H1 (cell line): ENCODE data around the gene PRRX2. TPM values are rescaled to one million over a fixed set of nuclear protein-coding genes. Genes with fewer than 3 reads are reported as not detected.

Experiments
- CTCF ChIA-PET: fragments of 300-600 bp; sonication (Branson Sonifier 250); formaldehyde crosslinking; loops from one replicate; lab custom pipeline; 2021; ENCODE audit not compliant: partially characterized antibody; lab: Charles Lee
- POLR2A ChIA-PET: fragments of 300-600 bp; sonication (Branson Sonifier 250); formaldehyde crosslinking; loops from one replicate; lab custom pipeline; 2021; ENCODE audit warnings: inconsistent platforms; ENCODE audit not compliant: partially characterized antibody; lab: Charles Lee
- DNase-seq, 2 experiments: peaks; one replicate each; pipeline versions ENCODE4 v3.0.0 to v3.0.0-alpha.2; 2010 to 2022; ENCODE audit warnings: low spot score in 2 of 2, low read depth in 1 of 2, mixed read lengths in 1 of 2
- FAIRE-seq: peaks from 2 replicates; lab custom pipeline; 2011; peaks lifted over from hg19 to GRCh38; lab: Jason Lieb, UNC
- H2AFZ ChIP-seq: 2 replicates; pipeline ENCODE4 v1.8.1; 2012; ENCODE audit warnings: low read length, inconsistent platforms
- H2AK5ac ChIP-seq: 2 replicates; pipeline ENCODE4 v1.6.1; 2013; ENCODE audit warnings: low read depth, low read length
- H2BK120ac ChIP-seq: replicated peaks from 2 replicates; pipeline ENCODE3; 2013; ENCODE audit warnings: low read depth, low read length, inconsistent platforms
- H2BK12ac ChIP-seq: 2 replicates; pipeline ENCODE4 v1.6.1; 2013; ENCODE audit warnings: low read depth, low read length
- H2BK15ac ChIP-seq: 2 replicates; pipeline ENCODE4 v1.6.1; 2013; ENCODE audit warnings: low read length
- H2BK20ac ChIP-seq: 2 replicates; pipeline ENCODE4 v1.6.1; 2013; ENCODE audit warnings: low read length
- H2BK5ac ChIP-seq: 2 replicates; pipeline ENCODE4 v1.6.1; 2013; ENCODE audit warnings: low read depth, low read length
- H3K14ac ChIP-seq: 2 replicates; pipeline ENCODE4 v1.6.1; 2013; ENCODE audit warnings: inconsistent platforms; ENCODE audit not compliant: insufficient read length
- H3K18ac ChIP-seq: 2 replicates; pipeline ENCODE4 v1.6.1; 2013; ENCODE audit warnings: low read length; ENCODE audit errors: extremely low read depth
- H3K23ac ChIP-seq: 2 replicates; pipeline ENCODE4 v1.6.1; 2013; ENCODE audit warnings: inconsistent platforms; ENCODE audit not compliant: insufficient read length
- H3K23me2 ChIP-seq: 2 replicates; pipeline ENCODE4 v1.6.1; 2013; ENCODE audit warnings: low read depth, low read length
- H3K27ac ChIP-seq: 2 replicates; pipeline ENCODE4 v1.6.1; 2011; ENCODE audit warnings: low read depth, low read length, inconsistent platforms
- H3K27me3 ChIP-seq, 4 experiments: replicated peaks in 1 of 4; 1 replicate in 1 of 4; 2 replicates in 3 of 4; pipeline versions ENCODE4 v1.6.1 to v1.8.1; 2011 to 2013; ENCODE audit warnings: low read length in 3 of 4, mild to moderate bottlenecking in 3 of 4, inconsistent platforms in 2 of 4, mixed read lengths in 2 of 4, moderate library complexity in 1 of 4; ENCODE audit not compliant: control insufficient read depth in 3 of 4, insufficient read depth in 3 of 4; ENCODE audit errors: extremely low read depth in 1 of 4
- H3K36me3 ChIP-seq, 4 experiments: 2 replicates each; pipeline versions ENCODE4 v1.6.1 to v1.8.1; 2011 to 2013; ENCODE audit warnings: mild to moderate bottlenecking in 4 of 4, low read length in 3 of 4, moderate library complexity in 2 of 4, control low read depth in 1 of 4, inconsistent platforms in 1 of 4; ENCODE audit not compliant: insufficient read depth in 4 of 4, control insufficient read depth in 2 of 4
- H3K4ac ChIP-seq: replicated peaks from 2 replicates; pipeline ENCODE3; 2013; ENCODE audit warnings: low read length, low read depth, mixed read lengths, inconsistent platforms; ENCODE audit not compliant: insufficient read length
- H3K4me1 ChIP-seq, 4 experiments: replicated peaks in 1 of 4; 1 replicate in 1 of 4; 2 replicates in 3 of 4; pipeline versions ENCODE4 v1.6.1 to v1.8.1; 2011 to 2013; ENCODE audit warnings: low read length in 3 of 4, inconsistent platforms in 2 of 4, mixed read lengths in 1 of 4; ENCODE audit not compliant: insufficient read depth in 4 of 4, control insufficient read depth in 3 of 4
- H3K4me2 ChIP-seq, 2 experiments: 2 replicates each; pipeline versions ENCODE4 v1.6.1 to v1.8.1; 2011 to 2013; ENCODE audit warnings: low read depth in 2 of 2, low read length in 2 of 2, control low read depth in 1 of 2, inconsistent platforms in 1 of 2, mild to moderate bottlenecking in 1 of 2; ENCODE audit not compliant: insufficient read depth in 1 of 2
- H3K4me3 ChIP-seq, 4 experiments: fragments of 200-600, 300-600 bp in 1 of 4; sonication (generic), shearing (Covaris generic), sonication (Bioruptor Twin) in 1 of 4; 2 replicates each; pipeline versions ENCODE4 v1.5.1 to v1.8.1; 2011 to 2016; ENCODE audit warnings: low read length in 4 of 4, low read depth in 3 of 4, control low read depth in 2 of 4, inconsistent platforms in 2 of 4, mild to moderate bottlenecking in 2 of 4, mixed read lengths in 1 of 4, moderate library complexity in 1 of 4; ENCODE audit not compliant: insufficient read depth in 2 of 4; ENCODE audit errors: extremely low read depth in 1 of 4
- H3K56ac ChIP-seq: replicated peaks from 2 replicates; pipeline ENCODE3; 2013; ENCODE audit warnings: low read depth, mild to moderate bottlenecking, mixed read lengths, low read length, inconsistent platforms; ENCODE audit not compliant: insufficient read length
- H3K79me1 ChIP-seq: 2 replicates; pipeline ENCODE4 v1.6.1; 2013; ENCODE audit warnings: low read depth, low read length, control low read depth
- H3K79me2 ChIP-seq, 2 experiments: 2 replicates each; pipeline versions ENCODE4 v1.6.1 to v1.8.1; 2012 to 2013; ENCODE audit warnings: low read length in 2 of 2, mild to moderate bottlenecking in 2 of 2, inconsistent platforms in 1 of 2; ENCODE audit not compliant: insufficient read depth in 2 of 2, control insufficient read depth in 1 of 2
- H3K9ac ChIP-seq, 4 experiments: replicated peaks in 1 of 4; 1 replicate in 1 of 4; 2 replicates in 3 of 4; pipeline versions ENCODE4 v1.6.1 to v1.8.1; 2011 to 2013; ENCODE audit warnings: low read depth in 3 of 4, low read length in 3 of 4, control low read depth in 2 of 4, mild to moderate bottlenecking in 2 of 4, moderate library complexity in 2 of 4, inconsistent platforms in 1 of 4; ENCODE audit errors: extremely low read depth in 1 of 4
- H3K9me3 ChIP-seq, 2 experiments: 2 replicates each; pipeline versions ENCODE4 v1.6.1 to v1.8.1; 2012 to 2013; ENCODE audit warnings: mild to moderate bottlenecking in 2 of 2, moderate library complexity in 2 of 2, control low read depth in 1 of 2, inconsistent platforms in 1 of 2, low read depth in 1 of 2, low read length in 1 of 2, mixed read lengths in 1 of 2; ENCODE audit not compliant: insufficient read depth in 2 of 2
- H4K20me1 ChIP-seq, 2 experiments: replicated peaks in 1 of 2; 2 replicates each; pipeline versions ENCODE3 to v1.8.1; 2011 to 2013; ENCODE audit warnings: inconsistent platforms in 2 of 2, low read length in 2 of 2, mild to moderate bottlenecking in 1 of 2; ENCODE audit not compliant: insufficient read depth in 2 of 2, control insufficient read depth in 1 of 2
- H4K5ac ChIP-seq: 2 replicates; pipeline ENCODE4 v1.6.1; 2013; ENCODE audit warnings: low read length, low read depth, mixed read lengths, inconsistent platforms; ENCODE audit not compliant: insufficient read length
- H4K8ac ChIP-seq: 2 replicates; pipeline ENCODE4 v1.8.0; 2013; ENCODE audit warnings: mild to moderate bottlenecking, moderate library complexity, low read length, inconsistent platforms; ENCODE audit not compliant: insufficient read depth; ENCODE audit errors: extremely low read depth
- H4K91ac ChIP-seq: replicated peaks from 2 replicates; pipeline ENCODE3; 2013; ENCODE audit warnings: low read length, mixed read lengths, inconsistent platforms; ENCODE audit not compliant: insufficient read length
- CBX8 ChIP-seq: fragments of 300-800, 300-1000 bp; sonication (generic); IDR thresholded peaks from 2 replicates; pipeline ENCODE4 v1.7.1; 2016; ENCODE audit warnings: low read depth, low read length, borderline replicate concordance
- CHD2 ChIP-seq: IDR thresholded peaks from 2 replicates; pipeline ENCODE4 v1.6.1; 2012; ENCODE audit warnings: low read length, improper control_type of control experiment
- CREB1 ChIP-seq: IDR thresholded peaks from 2 replicates; pipeline ENCODE4 v1.6.1; 2012; ENCODE audit warnings: inconsistent platforms
- FOSL1 ChIP-seq: IDR thresholded peaks from 2 replicates; pipeline ENCODE4 v1.6.1; 2011; ENCODE audit warnings: mild to moderate bottlenecking, low read depth, low read length, moderate library complexity; ENCODE audit not compliant: insufficient read depth
- GABPA ChIP-seq: IDR thresholded peaks from 2 replicates; pipeline ENCODE4 v1.6.1; 2011; ENCODE audit warnings: mild to moderate bottlenecking, low read length, moderate library complexity, borderline replicate concordance; ENCODE audit not compliant: insufficient read depth
- NANOG ChIP-seq: IDR thresholded peaks from 2 replicates; pipeline ENCODE4 v1.6.1; 2011; ENCODE audit warnings: low read length, low read depth, mild to moderate bottlenecking, inconsistent platforms; ENCODE audit not compliant: insufficient read depth, poor library complexity, severe bottlenecking
- POU5F1 ChIP-seq: IDR thresholded peaks from 2 replicates; pipeline ENCODE4 v1.6.1; 2011; ENCODE audit warnings: low read depth, mild to moderate bottlenecking, low read length, moderate library complexity
- RXRA ChIP-seq: IDR thresholded peaks from 2 replicates; pipeline ENCODE4 v1.6.1; 2011; ENCODE audit warnings: low read depth, mild to moderate bottlenecking, low read length, moderate library complexity; ENCODE audit not compliant: insufficient read depth
- SIX5 ChIP-seq: IDR thresholded peaks from 2 replicates; pipeline ENCODE4 v1.6.1; 2011; ENCODE audit warnings: mild to moderate bottlenecking, low read depth, low read length
- SP1 ChIP-seq: IDR thresholded peaks from 2 replicates; pipeline ENCODE4 v1.6.1; 2011; ENCODE audit warnings: low read depth, low read length
- SP4 ChIP-seq: IDR thresholded peaks from 2 replicates; pipeline ENCODE4 v1.6.1; 2012; ENCODE audit warnings: low read length, inconsistent platforms
- SRF ChIP-seq: IDR thresholded peaks from 2 replicates; pipeline ENCODE4 v1.6.1; 2011; ENCODE audit warnings: mild to moderate bottlenecking, low read depth, low read length, moderate library complexity
- SUZ12 ChIP-seq: fragments of 200-600 bp; sonication (generic); IDR thresholded peaks from 2 replicates; pipeline ENCODE4 v1.6.1; 2012; ENCODE audit warnings: mild to moderate bottlenecking, inconsistent platforms, low read length, moderate library complexity, mixed read lengths
- WGBS, 2 experiments: shearing (Covaris generic) in 1 of 2; methylation state at CpG; one replicate each; pipeline versions ENCODE4 v1.1.6 to v1.1.7; 2013 to 2015; ENCODE audit warnings: low lambda C conversion rate in 2 of 2, mixed read lengths in 2 of 2, inconsistent platforms in 1 of 2, low coverage in 1 of 2, missing lambda C conversion rate in 1 of 2; ENCODE audit not compliant: insufficient replicate concordance in 2 of 2, insufficient coverage in 1 of 2, insufficient read length in 1 of 2; ENCODE audit errors: extremely low coverage in 1 of 2, missing lambda C conversion rate in 1 of 2; 5-methylcytosine and 5-hydroxymethylcytosine counted together
- polyA plus RNA-seq, 7 experiments: library from polyadenylated mRNA; depleted of rRNA in 3 of 7; stranded (reverse) in 5 of 7; unstranded in 2 of 7; fragments of >200 nt in 5 of 7; fragments of 200-250 nt in 2 of 7; gene quantifications; 1 replicate in 5 of 7; 2 replicates in 1 of 7; 4 replicates in 1 of 7; pipeline versions ENCODE4 v1.2.1 to v1.2.3, GENCODE V29; 2011 to 2013; ENCODE audit warnings: missing spikeins in 2 of 7, mixed read lengths in 2 of 7
- total RNA-seq: library from RNA; stranded (reverse); fragmentation: NEBNext Ultra II Directional; extraction: Animal tissue kit (Norgen Biotek cat#: 25700); gene quantifications from 2 replicates; pipeline ENCODE4 v1.2.1, GENCODE V29; 2021
- TF ChIP-seq, protein P1 (sequence below): IDR thresholded peaks from 2 replicates; pipeline ENCODE4 v1.6.1; 2011; ENCODE audit warnings: low read depth, mild to moderate bottlenecking, low read length; ENCODE audit not compliant: insufficient read depth
- TF ChIP-seq, protein P2 (sequence below): IDR thresholded peaks from 2 replicates; pipeline ENCODE4 v1.6.1; 2012; ENCODE audit warnings: inconsistent platforms

Gene PRRX2
- total and polyA plus RNA-seq, 2 of the 8 experiments (the other 6 are each of a cell fraction or from before 2014, with no cell fraction given), result 5.8 to 9.2 TPM

DNA sequence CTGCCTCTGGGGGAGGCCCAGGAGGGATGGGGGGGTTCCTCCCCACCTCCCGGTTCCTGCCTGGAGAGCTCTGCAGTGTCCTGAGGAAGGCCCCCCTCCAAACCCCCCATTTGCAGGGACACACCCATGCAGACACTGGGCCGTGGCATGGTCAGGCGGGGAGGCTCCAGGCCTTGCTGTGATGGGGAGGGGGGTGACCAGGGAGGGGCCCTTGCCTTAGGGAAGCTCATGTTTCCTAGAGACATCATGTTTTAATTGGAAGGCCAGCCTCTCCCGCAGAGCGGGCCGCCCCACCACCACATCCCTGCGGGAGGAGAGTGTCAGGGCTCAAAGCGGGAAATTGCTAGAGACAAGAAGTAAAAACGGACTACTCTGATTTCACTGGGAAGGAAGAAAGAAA, 12.0 kb downstream of the PRRX2 start:
- H3K4ac ChIP-seq, result no peak overlapping the region
- H3K23me2 ChIP-seq, result no peaks in the 10 kb centered on the region
- no peak overlapping the region for H2AK5ac ChIP-seq
- no peaks in the 10 kb centered on the region for H4K20me1 ChIP-seq
- H3K4me1 ChIP-seq, result peaks cover 0 to 2% (median 0%) of the 10 kb centered on the region in 4 experiments; a peak in 3 of 7 replicates
- H3K27me3 ChIP-seq, result no peaks in the 10 kb centered on the region; a peak in 2 of 7 replicates
- WGBS, 2 experiments, result 82% methylated on average over 8 of the region's 9 CpGs; no CpG with 5 or more reads in 1 of the 2 experiments
- H3K79me2 ChIP-seq, result no peaks in the 10 kb centered on the region
- no peak overlapping the region for H3K4me2 ChIP-seq
- DNase-seq (peak in 1 of 2 experiments; percentile 45), FAIRE-seq (no peak)
- H4K5ac ChIP-seq, result no peak overlapping the region
- no peak overlapping the region for H2BK20ac ChIP-seq
- H3K23ac ChIP-seq, result no peak overlapping the region
- no peak overlapping the region for H2BK12ac ChIP-seq
- no peak overlapping the region for H2BK120ac ChIP-seq
- H4K8ac ChIP-seq, result no peak overlapping the region
- no peak overlapping the region for H3K27ac ChIP-seq
- no peaks in the 10 kb centered on the region for H3K36me3 ChIP-seq
- no peak overlapping the region for H2BK15ac ChIP-seq
- POLR2A ChIA-PET, result no interaction called here
- no peaks in the 10 kb centered on the region for H3K9me3 ChIP-seq
- H3K79me1 ChIP-seq, result no peaks in the 10 kb centered on the region
- no peak overlapping the region for H4K91ac ChIP-seq
- no peak overlapping the region for H3K14ac ChIP-seq
- no peak overlapping the region for H2BK5ac ChIP-seq
- no peak overlapping the region for H3K18ac ChIP-seq
- H3K4me3 ChIP-seq, result no peak overlapping the region
- CTCF ChIA-PET, result interaction anchor here (0.8 to 1.9 kb wide), 7 partner anchors 11 to 61 kb away, joined by 3 to 9 read pairs (median 4); no protein-coding TSS in a partner anchor
- no peak overlapping the region for H3K56ac ChIP-seq
- no peak overlapping the region for H3K9ac ChIP-seq
- no peak overlapping the region for H2AFZ ChIP-seq
- TF ChIP-seq SIX5, result no peak
- no peak for TF ChIP-seq SP4
- TF ChIP-seq, protein P1, sequence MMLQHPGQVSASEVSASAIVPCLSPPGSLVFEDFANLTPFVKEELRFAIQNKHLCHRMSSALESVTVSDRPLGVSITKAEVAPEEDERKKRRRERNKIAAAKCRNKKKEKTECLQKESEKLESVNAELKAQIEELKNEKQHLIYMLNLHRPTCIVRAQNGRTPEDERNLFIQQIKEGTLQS, result no peak
- TF ChIP-seq FOSL1, result no peak
- TF ChIP-seq POU5F1, result no peak
- no peak for TF ChIP-seq SP1
- no peak for TF ChIP-seq CREB1
- TF ChIP-seq SRF, result no peak
- TF ChIP-seq, protein P2, sequence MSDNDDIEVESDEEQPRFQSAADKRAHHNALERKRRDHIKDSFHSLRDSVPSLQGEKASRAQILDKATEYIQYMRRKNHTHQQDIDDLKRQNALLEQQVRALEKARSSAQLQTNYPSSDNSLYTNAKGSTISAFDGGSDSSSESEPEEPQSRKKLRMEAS, result no peak
- TF ChIP-seq GABPA, result no peak
- TF ChIP-seq CHD2, result no peak
- no peak for TF ChIP-seq NANOG
- TF ChIP-seq SUZ12, result no peak
- no peak for TF ChIP-seq CBX8
- TF ChIP-seq RXRA, result no peak
